Measurements from ENCODE around the gene GPR3.

GPR3 gene, protein sequence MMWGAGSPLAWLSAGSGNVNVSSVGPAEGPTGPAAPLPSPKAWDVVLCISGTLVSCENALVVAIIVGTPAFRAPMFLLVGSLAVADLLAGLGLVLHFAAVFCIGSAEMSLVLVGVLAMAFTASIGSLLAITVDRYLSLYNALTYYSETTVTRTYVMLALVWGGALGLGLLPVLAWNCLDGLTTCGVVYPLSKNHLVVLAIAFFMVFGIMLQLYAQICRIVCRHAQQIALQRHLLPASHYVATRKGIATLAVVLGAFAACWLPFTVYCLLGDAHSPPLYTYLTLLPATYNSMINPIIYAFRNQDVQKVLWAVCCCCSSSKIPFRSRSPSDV

DNA sequence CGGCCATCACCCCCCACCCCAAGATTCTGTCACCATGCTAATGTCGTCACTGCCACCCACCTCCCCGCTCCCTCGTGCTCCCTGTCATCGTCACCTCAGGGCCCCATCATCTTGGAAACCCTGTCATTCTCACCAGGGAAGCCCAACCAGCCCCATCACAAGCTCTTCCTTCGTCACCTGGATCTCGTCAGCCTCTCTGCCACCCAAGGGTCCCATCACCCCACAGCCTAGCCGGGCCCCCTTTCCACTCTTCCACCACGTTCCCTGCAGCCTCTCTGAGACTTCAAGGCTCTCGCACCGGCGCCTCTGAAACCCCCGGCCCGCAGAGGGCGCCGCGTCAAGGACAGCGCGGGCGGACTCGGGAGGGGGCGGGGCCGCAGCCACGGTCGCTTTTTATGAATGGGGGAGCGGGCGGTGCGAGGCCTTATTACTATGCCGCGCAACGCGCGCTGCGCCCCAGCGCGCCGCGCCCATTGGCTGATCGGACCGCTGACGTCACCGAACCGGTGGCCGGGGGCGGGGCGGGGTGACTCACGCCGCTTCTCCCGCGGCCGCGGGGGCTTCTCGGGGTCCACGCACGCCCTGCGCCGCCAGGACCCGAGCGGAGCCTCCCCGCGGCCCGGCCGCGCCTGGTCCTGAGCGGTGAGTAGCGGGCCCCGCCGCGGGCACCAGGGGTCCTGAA is at the start of gene GPR3:
Gene GPR3, plus strand, starts transcription at position 527 of the 682 bp plus-strand sequence. CDS start 1,177 bp downstream, outside the sequence.
- peak; percentile 98 for DNase-seq (ENCODE audit: low spot score)

DNA sequence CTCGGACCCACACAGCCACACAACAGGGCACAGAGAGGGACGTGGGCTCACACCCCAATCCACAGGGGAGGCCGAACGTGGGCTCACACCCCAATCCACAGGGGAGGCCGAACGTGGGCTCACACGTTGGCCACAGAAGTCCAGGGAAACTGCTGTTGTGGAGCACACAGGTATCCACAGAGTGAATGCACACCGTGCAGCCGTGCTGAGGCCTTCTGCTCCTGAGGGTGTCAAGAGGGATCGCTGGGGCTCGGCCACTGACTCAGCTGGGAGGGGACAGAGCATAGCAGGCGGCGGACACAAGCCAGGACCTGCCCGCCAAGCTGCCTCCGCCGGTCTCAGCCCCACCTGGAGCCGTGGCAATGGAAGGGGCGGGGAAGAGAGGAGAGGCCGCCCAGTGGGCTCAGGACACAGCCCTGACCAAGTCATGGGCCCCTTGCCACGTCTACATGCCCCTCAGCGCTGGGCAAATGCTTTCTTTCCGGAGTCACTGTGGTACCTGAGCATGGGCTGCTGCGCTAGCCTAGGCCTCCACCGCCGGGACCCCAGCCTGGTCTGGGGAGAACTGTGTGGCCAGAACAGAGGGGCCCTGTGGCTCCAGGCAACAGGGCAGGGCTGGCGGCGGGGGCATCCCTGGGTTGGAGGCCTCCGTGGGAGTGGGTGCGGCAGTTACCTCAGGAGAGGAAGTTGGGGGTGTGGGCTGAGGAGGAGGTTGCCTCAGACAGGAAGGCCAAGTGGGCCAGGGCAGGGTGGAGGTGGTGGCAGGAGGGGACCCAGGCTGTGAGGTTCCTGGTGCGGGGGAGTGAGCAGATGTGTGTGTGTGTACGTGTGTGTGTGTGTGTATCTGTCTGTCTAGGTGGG is 49.4 kb upstream of the GPR3 start:
- DNase-seq (ENCODE audit: low spot score): no peak

DNA sequence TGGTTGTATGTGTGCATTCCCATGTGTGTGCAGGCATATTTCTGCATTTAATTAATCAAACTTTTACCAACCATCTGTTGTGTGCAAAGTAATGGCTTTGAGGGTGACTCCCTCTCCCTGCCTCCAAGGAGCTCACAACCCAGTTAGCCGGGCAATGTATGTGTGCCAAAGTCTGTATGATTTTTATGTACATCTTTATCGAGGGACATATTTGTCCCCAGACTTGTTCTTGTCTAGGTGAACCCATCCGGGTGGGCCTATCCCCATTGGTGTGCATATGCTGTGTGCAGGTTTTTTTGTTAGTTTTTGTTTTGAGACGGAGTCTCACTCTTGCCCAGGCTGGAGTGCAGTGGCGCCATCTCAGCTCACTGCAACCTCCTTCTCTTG is 48.8 kb upstream of the GPR3 start:
- no peak for DNase-seq (ENCODE audit: low spot score)

DNA sequence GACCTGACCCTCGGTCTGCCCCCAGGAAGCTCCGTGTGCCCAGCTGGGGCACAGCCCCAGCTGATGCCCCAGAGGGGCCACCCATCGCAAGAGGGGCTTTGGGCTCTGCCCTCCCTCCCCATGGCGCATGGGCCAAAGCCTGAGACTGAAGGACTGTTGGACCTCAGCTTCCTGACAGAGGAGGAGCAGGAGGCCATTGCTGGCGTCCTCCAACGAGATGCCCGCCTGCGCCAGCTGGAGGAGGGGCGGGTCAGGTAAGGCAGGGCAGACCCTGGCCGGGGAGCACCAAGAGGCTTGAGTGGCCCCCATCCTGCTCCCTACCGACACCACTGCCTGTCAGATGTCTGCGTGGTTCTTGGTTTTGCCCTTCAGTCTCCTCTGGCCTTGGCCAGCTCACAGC is 47.1 kb upstream of the GPR3 start:
- no peak for DNase-seq (ENCODE audit: low spot score)

DNA sequence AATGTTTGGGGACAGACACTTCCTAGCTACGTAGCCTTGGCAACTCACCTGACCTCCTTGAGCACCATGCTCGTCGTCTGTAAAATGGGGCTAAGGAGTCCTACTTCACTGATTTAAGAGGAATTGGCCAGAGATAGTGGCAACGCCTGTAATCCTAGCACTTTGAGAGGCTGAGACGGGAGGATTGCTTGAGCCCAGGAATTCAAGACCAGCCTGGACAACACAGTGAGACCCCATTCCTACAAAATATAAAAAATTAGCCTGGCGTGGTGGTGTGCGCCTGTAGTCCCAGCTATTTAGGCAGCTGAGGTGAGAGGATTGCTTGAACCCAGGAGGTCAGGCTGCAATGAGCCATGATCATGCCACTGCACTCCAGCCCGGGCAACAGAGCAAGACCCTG is 46.1 kb upstream of the GPR3 start:
- DNase-seq (ENCODE audit: low spot score): no peak

- no peak for DNase-seq (ENCODE audit: low spot score)
Observed at GRCh38 chr1:27346991-27347624, 45.3 kb upstream of the GPR3 start.

GRCh38 chr1:27348861-27349783 is 43.3 kb upstream of the GPR3 start:
- DNase-seq (ENCODE audit: low spot score): no peak

- peak; percentile 92 for DNase-seq (ENCODE audit: low spot score)
Observed at GRCh38 chr1:27349784-27350662, 42.4 kb upstream of the GPR3 start.

DNA sequence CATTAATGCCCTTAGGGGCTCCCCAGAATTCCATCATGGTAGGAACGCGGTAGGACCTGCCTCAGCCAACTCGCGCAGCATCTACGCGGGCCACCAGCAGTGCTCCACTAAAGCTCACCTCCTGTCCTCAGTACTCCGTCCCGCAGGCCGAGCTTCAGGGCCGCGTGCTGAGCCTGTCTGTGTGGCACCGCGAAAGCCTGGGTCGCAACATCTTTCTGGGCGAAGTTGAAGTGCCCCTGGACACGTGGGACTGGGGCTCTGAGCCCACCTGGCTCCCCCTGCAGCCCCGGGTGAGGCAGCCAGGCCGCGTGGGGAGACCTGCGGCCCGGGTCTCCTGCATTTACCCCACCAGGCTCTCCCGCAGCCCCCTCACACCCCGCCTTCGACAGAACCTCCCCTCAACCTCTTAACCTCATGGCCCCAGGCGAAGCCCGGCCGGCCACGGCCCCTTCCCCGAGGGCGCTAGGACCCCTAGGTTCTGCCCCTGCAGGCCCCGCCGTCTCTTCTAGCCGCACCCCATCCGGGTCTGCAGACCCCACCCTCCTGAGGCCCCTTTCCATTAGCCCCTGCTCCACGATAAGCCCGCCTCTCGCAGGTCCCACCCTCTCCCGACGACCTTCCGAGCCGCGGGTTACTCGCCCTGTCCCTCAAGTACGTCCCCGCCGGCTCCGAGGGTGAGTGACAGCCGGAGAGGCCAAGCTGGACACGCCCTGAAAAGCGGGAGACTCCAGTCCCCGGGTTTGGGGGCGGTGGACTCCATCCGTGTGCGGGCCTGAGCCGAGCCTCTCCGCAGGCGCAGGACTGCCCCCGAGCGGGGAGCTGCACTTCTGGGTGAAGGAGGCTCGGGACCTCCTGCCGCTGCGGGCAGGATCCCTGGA is 41.5 kb upstream of the GPR3 start:
- peak; percentile 60 for DNase-seq (ENCODE audit: low spot score)

GRCh38 chr1:27351541-27352107 is 40.8 kb upstream of the GPR3 start:
- DNase-seq (ENCODE audit: low spot score): no peak

DNA sequence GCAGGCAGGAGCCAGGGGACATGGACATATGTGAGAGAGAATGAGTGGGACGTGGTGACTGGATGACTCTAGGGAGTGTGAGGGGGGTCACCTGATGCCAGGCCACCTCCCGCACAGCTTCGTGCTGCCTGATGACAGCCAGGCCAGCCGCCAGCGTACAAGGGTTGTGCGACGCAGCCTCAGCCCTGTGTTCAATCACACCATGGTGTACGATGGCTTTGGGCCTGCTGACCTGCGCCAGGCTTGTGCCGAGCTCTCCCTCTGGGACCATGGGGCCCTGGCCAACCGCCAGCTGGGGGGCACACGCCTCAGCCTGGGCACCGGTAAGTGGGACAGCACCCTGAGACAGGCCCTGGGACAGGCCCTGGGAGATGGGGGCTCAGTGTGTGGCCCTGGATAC is 39.3 kb upstream of the GPR3 start:
- DNase-seq (ENCODE audit: low spot score): no peak

DNA sequence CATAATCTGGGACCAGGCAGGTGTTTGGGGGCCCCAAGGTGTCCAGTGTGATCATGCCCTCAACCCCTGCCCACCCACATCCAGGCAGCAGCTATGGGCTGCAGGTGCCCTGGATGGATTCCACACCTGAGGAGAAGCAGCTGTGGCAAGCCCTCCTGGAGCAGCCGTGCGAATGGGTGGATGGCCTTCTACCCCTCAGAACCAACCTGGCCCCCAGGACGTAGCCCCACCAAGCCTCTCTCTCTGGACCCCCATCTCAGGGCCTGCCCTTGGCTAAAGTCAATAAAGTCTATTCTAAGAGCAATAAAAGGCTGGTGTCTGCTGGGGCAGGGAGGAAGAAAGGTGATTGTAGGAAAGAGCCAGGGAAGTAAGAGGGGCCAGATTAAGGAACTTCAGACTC is 38.8 kb upstream of the GPR3 start:
- DNase-seq (ENCODE audit: low spot score): no peak

GRCh38 chr1:27355683-27356082 is 36.7 kb upstream of the GPR3 start:
- DNase-seq (ENCODE audit: low spot score): no peak

DNA sequence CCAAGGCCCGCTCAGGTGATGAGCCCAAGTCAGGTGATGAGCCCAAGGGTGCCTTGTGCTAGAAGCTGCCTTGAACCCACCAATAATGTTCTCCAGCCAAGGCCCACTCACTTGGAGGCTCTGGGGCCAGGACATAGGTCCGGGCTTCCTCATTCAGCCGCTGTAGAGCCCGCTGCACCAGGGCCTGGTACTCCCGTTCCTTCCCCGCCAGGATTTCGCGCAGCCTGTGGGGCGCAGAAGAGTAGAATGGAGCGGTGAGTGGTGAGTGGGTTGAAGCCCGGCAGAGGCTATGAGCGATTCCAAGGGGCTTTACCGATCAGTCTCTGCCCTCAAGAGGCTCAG is 36.2 kb upstream of the GPR3 start:
- no peak for DNase-seq (ENCODE audit: low spot score)

DNA sequence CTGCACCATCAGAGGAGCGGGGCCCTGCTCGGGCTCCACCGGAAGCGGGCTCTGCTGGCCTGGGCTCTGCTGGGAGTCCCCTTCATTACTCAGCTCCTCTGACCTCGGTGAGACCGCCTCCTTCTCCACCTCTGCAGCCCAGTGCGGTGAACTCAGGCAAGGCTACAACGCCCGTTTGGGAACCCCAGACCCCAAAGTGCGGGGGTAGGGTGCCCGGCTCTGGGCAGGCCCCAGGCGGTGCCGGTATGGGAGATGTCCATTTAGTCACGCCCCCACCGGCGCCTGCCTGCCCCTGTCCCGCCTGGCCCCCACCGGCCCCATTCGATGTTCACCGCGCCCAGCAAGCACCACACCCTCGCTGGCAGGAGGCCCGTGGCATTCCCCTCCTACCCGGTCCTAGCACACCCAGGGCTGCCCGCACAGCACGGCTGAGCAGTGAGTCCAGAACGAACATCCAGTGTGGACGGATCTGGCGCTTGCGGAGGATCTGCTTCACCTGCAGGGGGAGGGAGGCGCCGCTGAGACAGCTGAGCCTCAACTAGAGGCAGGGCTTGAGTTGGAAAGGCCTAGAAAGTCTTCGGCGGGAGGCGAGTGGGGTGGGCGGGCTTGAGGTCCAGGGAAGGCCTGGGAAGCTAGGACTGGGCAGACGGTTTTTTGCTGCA is 35.7 kb upstream of the GPR3 start:
- no peak for DNase-seq (ENCODE audit: low spot score)

GRCh38 chr1:27357281-27358037 is 35.0 kb upstream of the GPR3 start:
- peak; percentile 81 for DNase-seq (ENCODE audit: low spot score)

GRCh38 chr1:27358038-27358927 is 34.1 kb upstream of the GPR3 start:
- no peak for DNase-seq (ENCODE audit: low spot score)

All from hepatic stellate cell (primary cell).